RCC 7860 (cell line): Measurements from ENCODE around the gene SAYSD1.
A peak's percentile ranks its signal among the peaks of the same experiment; 100 is the strongest.
"Not testable (repeated sequence)": the region's sequence is repeated elsewhere in the genome, so short reads cannot be mapped to it uniquely, and the experiment has no call there.

Source experiments
- DNase-seq: peaks from one replicate; pipeline ENCODE4 v3.0.0-alpha.2; 2015; ENCODE audit warnings: low spot score
- FAIRE-seq: peaks from 2 replicates; lab custom pipeline; 2012; peaks lifted over from hg19 to GRCh38; lab: Jason Lieb, UNC

SAYSD1 gene

GRCh38 chr6:39114704-39115599 lies at the start of gene SAYSD1:
Gene SAYSD1 (minus strand): TSS chr6:39115186. CDS start chr6:39115089, 97 bp downstream.
- no peak for FAIRE-seq
- peak; percentile 78 for DNase-seq

- FAIRE-seq (no peak), DNase-seq (no peak)
Measured at GRCh38 chr6:39157511-39157910, 42.5 kb upstream of the SAYSD1 start.

GRCh38 chr6:39156801-39157200 lies 41.8 kb upstream of the SAYSD1 start:
- no peak for DNase-seq
- no peak for FAIRE-seq

- FAIRE-seq (no peak), DNase-seq (no peak)
Measured at GRCh38 chr6:39154705-39155104, 39.7 kb upstream of the SAYSD1 start.

- no peak for FAIRE-seq
- no peak for DNase-seq
Measured at GRCh38 chr6:39153766-39154397, 38.9 kb upstream of the SAYSD1 start.

GRCh38 chr6:39152262-39152661 lies 37.3 kb upstream of the SAYSD1 start:
- FAIRE-seq: no peak
- DNase-seq: no peak

- FAIRE-seq: no peak
- no peak for DNase-seq
Measured at GRCh38 chr6:39151211-39151610, 36.2 kb upstream of the SAYSD1 start.

- no peak for FAIRE-seq
- no peak for DNase-seq
Measured at GRCh38 chr6:39144481-39145173, 29.6 kb upstream of the SAYSD1 start.

GRCh38 chr6:39143238-39143930 lies 28.4 kb upstream of the SAYSD1 start:
- FAIRE-seq (no peak), DNase-seq (no peak)

GRCh38 chr6:39140556-39141167 lies 25.7 kb upstream of the SAYSD1 start:
- FAIRE-seq: no peak

GRCh38 chr6:39137245-39137644 lies 22.3 kb upstream of the SAYSD1 start:
- FAIRE-seq: no peak

More at GRCh38 chr6:39140556-39141167, 25.7 kb upstream of the SAYSD1 start:
- DNase-seq: no peak

GRCh38 chr6:39136207-39136606 lies 21.2 kb upstream of the SAYSD1 start:
- DNase-seq, FAIRE-seq: not testable (repeated sequence)

More at GRCh38 chr6:39137245-39137644, 22.3 kb upstream of the SAYSD1 start:
- DNase-seq: no peak

- not testable (repeated sequence) for DNase-seq, FAIRE-seq
Measured at GRCh38 chr6:39134761-39135160, 19.8 kb upstream of the SAYSD1 start.

GRCh38 chr6:39130691-39131090 lies 15.7 kb upstream of the SAYSD1 start:
- FAIRE-seq (no peak), DNase-seq (no peak)

GRCh38 chr6:39128832-39129231 lies 13.8 kb upstream of the SAYSD1 start:
- DNase-seq: no peak
- FAIRE-seq: no peak

GRCh38 chr6:39128106-39128505 lies 13.1 kb upstream of the SAYSD1 start:
- no peak for FAIRE-seq
- DNase-seq: no peak

GRCh38 chr6:39124114-39124513 lies 9.1 kb upstream of the SAYSD1 start:
- FAIRE-seq (no peak), DNase-seq (no peak)

- FAIRE-seq (no peak), DNase-seq (no peak)
Measured at GRCh38 chr6:39118921-39119320, 3.9 kb upstream of the SAYSD1 start.

GRCh38 chr6:39114388-39114703 lies 640 bp downstream of the SAYSD1 start:
- FAIRE-seq: no peak
- DNase-seq: no peak

GRCh38 chr6:39113788-39114187 lies 1.2 kb downstream of the SAYSD1 start:
- DNase-seq (no peak), FAIRE-seq (no peak)

- FAIRE-seq (no peak), DNase-seq (no peak)
Measured at GRCh38 chr6:39111280-39111679, 3.7 kb downstream of the SAYSD1 start.
